HG03457 (cell line): ENCODE results near the gene PTPRM.
"Not testable (repeated sequence)": the region's sequence is repeated elsewhere in the genome, so short reads cannot be mapped to it uniquely, and the experiment has no call there.

Source experiments
- ATAC-seq: cut with Tn5 transposase; IDR thresholded peaks from one replicate; pipeline ENCODE4 v1.9.1; 2021; ENCODE audit warnings: moderate number of reproducible peaks; ENCODE audit not compliant: unreplicated experiment

Gene PTPRM

DNA sequence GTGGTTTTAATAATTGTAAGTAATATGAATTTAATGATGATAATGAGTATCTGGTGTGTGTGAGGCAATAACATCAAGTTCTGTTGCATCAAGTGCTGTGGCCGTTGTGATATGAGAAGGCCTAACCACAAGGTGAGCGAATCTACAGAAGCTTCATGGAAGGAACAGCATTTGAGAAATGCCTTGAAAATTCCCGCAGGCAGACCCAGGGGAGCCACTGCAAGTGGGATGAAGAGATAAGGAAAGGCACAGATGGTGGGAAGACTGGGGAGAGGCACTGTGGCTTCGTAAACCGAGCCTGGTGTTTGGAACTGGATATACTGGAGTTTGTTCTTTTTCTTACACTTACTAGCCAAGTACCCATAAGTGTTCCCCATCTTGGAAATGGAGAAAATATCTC is 357.5 kb downstream of the PTPRM start:
- no peak for ATAC-seq

DNA sequence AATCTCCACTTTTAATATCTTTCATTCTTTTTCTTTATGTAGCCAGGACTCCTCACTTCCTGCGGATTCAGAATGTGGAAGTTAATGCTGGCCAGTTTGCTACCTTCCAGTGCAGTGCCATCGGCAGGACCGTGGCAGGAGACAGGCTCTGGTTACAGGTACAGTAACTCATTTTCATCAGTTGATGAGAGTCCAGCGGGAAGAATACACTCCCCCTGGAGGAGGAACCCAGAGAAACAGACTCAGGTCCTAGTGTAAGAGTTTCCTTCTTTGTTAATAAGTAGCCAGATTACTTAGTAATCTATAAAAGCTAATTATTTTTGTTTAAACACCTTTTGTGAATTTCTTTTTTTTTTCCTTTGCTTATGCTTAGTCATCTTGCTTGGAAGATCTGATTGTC is 359.4 kb downstream of the PTPRM start:
- no peak for ATAC-seq

DNA sequence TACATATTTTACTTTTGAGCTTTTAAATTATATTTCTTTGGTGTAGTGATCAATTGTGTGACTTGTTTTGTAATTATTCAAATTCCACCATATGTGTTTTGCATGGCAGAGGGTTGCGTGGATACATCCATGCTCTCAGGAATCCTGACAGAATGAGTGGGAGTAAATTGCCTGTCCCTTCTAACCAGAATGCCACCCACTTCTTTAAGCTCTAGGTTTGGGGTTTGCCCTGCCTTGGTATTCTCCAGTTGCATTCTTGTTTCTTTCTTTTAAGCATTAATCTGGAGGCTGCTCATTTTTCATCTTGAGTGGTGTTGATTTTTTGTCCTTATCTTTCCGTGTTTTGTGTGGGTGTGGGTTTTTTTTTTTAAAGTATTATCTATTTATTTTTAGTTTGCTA is 360.0 kb downstream of the PTPRM start:
- ATAC-seq = no peak

DNA sequence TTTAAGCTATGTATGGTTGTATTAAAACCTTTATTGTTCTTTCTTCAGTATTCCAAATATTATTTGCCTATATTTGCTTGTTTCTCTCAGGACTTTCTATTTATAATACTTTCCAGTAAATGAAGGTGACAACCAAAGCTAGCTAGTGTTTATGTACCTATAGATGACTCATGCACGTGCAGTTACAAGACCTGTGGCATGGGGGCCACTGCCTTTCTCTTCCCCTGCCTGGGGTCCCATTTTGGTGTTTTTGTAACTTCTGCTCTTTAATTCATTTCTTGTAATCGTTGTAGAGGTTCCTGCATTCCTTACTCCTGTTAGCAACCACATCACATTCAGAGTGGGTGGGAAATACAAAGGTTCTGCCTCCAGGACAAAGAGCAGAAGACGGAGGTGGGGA is 364.6 kb downstream of the PTPRM start:
- ATAC-seq = no peak

DNA sequence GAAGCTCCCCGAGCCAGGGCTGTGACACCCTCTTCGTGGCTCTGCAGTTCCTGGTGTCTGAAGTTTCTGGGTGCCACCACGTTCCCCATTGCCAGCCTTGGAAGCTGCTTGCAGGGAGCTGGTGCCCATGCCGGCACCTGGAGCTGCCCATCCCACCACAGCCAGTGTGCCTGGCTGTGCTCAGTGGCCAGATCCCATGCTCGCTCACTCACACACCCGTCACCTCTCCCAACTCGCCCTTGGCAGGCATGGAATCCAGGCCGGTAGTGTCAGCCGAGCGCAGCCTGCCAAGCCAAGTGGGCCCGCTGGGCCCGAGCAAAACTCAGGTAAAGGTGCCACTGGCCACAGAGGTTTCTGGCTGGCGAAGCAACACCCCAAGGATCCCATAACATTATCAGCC is 370.2 kb downstream of the PTPRM start:
- no peak for ATAC-seq

DNA sequence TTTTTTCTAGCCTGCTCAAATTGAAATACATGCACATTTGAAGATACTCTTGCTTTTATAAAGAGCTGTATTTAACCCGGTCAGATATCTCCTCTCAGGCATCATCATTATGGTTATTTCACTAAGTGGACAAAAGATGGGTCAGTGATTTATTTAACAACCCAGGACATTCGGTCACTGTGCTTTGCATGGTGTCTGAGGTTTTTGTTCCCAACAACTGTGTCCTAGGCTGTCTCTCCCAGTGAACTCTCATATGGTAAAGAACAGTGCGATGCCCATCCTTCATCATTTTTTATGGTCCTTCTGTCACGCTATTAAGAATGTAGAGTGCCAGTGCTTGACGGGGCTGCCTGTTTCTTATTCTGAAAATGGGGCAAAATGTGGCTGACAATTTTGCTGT is 372.4 kb downstream of the PTPRM start:
- no peak for ATAC-seq

DNA sequence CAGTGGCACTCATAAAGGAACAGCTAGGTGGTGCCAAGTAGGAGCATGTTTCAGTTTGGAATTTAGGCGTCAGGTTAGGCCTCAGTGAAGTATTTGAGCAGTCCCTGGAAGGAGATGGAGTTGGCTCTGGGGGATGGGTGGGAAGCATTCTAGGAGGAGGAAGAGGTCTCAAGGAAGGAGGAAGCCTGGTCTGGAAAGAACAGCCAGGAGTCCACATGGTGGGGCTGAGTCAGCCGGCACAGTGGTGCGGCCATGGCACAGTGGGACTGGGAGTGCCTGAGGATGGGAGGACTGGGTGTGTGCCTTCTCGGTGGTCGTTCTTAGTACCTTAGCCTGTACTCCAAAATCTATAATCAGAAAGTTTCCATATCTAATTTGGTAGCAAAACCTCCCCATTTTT is 373.3 kb downstream of the PTPRM start:
- ATAC-seq = no peak

DNA sequence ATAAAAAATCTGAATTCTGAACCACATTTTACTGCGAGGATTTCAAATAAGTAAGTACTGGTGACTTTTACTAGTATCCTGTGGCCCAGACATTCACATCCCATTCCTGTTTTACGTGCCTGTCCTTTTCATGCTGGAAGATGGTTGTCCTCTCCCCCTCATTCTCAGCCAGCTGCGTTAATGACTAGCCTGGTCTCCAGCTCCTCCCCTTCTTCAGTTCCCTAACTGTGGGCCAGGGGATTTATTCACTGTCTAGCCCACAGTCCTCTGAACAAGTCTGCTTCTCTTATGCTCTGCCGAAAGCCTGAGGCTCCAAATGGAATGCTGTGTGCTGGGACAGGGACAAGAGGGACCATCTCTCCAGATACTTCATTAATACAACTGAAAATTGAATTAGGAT is 373.9 kb downstream of the PTPRM start:
- ATAC-seq = no peak

DNA sequence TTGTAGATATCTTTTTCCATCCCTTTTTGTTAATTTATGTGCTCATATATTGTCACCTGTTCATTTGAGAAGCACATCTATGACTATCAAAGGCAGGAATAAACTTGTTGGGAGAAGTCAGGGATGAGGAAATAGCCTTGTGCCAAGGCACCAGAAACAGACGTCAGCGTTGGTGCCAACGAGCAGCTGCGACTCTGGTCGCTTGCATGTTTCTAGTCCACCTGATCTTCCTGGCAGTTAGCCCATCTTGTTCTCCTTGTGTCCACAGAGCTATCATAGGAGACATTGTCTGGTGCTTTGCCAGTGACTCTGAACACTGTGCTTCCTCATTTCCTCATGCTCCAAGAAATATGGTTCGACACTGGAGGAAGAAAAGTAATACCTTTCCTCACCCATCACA is 374.4 kb downstream of the PTPRM start:
- no peak for ATAC-seq

DNA sequence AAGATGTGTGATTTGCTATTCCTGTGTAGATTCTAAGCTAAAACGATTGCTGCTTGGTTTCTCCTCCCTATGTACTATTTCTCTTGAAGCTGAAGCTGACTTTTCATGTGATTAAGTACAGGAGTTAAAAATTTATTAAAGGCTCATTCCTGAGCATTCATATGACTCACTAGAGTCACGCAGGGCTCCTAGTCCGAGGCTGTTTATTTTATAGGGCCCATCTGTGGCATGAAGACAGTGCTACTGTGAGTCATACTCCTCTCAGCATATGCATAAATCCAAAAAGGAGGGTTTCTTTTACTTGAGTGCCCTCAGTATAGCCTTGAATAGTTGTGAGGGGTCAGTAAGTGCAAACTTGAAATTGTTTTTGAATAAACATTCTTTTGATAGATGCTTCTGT is 378.8 kb downstream of the PTPRM start:
- no peak for ATAC-seq

DNA sequence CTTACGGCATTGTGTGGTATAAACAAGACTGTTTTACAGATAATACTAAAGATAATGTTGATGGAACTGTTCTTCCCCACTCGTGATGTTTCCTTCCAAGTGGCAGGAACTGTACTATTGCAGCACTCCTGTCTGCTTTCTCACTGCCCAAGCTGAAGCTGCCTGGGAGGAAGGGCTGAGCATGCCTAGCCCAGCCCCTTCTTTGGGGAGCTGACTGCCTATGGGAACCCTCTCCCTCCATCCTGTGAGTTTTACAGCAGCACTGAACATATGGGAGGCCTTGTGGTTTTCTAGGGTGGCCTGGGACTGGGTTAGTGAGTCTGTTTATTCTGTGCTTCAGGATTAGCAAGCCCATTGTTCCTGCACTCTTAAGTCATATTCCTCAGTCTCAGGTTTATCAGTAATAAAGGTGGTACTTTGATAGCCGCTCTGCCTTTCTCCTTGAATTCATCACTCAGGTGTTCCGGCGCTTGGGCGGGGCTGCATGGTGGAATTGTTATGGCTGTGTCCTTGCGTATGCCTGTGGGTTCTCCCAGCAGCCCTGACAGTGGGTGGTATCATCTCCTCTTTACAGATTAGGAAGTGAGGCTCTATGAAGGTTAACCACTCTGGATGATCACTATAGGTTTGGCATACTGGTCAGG is 379.7 kb downstream of the PTPRM start:
- no peak for ATAC-seq

DNA sequence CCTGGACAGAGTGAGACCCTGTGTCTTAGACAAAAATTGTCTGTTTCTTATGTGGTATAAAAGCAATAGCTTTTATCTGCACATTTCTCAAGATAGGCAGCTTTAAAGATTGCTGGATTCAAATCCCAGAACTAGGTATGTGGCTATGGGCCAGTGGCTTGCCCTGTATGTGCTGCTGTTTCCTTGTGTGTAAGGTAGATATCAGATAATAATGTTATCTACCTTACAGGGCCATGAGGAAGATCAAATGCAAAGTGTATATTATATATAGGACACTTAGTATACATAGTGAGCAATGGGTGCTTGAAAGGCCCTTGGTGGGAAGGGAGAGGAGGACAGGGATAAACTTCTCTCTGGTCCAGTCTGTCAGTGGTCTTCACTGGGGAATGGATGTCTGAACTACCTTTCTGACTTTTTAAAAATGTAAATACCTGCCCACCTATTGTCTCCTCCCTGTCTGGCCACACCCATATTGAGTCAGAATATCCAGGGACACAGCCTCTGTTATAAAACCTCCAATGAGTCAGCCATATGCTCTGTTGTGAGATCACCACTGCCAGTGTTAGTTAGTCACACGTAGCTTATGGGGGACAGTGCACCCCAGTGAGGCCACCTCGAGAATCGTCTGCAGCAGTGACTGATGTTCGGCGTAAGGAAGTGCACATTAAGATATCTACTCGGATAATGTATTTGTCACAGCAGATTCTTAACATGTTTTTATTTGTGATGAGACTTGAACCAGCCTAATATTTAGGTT is 383.4 kb downstream of the PTPRM start:
- no peak for ATAC-seq

DNA sequence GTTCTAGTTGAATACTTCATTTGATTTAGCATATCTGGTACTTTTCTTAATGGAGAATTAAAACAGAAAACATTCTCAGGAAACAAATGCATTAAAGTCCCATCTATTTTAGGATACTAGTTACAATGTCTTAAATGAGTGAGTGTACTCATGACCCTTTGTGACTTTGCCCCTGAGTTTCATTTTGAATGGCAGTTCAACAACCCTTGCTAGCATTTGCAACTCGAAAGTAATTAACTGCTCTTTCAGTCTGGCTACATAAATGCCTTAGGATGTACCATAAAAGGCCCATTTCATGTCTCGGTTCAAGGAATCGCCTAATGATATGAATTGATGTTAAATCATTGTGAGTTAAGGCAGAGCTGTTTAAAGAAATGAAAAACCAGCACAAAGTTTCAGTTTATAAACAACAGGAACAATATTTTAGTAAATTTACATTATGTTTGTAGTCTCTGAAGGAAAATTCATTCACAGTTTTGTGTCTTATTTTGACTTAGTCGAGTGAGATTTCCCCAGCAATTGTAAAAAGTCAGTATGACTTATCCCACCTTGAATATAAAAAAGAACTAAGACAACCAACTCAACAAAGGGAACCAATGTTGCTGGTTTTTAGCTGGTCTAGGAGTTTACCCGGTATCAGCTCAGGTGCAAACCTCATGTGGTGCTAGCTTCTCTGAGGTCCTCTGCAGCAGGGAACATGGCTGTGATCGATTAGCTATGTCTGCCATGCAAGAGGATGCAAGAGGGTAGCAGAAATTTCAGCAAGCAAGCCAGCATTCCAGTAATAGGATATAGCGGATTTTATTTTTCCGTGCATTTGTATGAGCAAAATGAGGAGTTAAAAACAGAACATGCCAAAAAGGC is 386.2 kb downstream of the PTPRM start:
- no peak for ATAC-seq

DNA sequence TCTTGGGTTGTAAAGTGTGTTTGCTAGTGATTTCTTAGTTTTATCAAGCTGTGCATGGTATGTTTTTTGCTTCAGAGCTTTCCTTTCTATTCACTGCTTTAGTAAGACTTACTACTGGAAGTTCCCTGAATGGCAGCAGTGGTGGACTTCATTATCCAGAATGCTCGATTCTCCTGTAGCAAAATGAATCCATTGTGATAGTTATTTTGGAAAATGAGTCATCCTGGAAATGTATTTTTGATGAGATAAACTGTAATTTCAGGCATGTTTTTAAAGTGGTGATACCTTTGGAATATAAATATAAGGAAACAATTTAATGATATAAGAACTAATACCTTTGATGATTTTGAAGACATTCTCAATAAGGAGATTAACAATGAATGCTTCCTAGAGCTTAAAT is 387.1 kb downstream of the PTPRM start:
- ATAC-seq = no peak

DNA sequence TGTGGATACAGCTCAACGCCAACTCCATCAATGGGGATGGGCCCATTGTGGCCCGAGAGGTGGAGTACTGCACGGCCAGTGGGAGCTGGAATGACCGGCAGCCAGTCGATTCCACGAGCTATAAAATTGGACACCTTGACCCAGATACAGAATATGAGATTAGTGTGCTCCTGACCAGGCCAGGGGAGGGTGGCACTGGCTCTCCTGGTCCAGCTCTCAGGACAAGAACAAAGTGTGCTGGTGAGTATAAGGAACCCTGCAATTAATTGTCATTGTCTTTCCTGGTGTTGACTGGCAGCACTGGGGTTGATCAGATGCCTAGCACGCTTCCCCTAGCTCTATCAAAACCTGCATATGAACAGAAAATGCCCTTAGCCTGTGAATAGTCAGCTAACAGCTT is 388.1 kb downstream of the PTPRM start:
- no peak for ATAC-seq

DNA sequence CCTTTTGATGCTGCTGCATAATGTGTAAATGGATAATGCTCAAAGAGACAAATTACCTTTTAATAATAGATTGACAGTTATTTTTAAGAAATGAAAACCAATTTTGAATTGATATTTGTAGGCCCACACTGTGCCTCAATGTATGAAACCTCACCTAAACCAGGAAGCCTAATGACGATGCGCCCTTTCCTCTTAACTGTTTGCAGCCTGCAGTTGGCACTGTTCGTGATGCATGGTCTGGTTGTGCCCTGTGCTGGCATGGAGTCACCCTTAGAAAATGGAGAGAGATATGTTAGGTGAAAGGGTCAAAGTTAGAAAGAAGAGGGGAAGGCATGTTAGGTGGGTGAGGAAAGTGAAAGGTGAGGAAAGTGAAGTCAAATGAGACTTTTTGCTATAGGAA is 390.2 kb downstream of the PTPRM start:
- ATAC-seq = no peak

DNA sequence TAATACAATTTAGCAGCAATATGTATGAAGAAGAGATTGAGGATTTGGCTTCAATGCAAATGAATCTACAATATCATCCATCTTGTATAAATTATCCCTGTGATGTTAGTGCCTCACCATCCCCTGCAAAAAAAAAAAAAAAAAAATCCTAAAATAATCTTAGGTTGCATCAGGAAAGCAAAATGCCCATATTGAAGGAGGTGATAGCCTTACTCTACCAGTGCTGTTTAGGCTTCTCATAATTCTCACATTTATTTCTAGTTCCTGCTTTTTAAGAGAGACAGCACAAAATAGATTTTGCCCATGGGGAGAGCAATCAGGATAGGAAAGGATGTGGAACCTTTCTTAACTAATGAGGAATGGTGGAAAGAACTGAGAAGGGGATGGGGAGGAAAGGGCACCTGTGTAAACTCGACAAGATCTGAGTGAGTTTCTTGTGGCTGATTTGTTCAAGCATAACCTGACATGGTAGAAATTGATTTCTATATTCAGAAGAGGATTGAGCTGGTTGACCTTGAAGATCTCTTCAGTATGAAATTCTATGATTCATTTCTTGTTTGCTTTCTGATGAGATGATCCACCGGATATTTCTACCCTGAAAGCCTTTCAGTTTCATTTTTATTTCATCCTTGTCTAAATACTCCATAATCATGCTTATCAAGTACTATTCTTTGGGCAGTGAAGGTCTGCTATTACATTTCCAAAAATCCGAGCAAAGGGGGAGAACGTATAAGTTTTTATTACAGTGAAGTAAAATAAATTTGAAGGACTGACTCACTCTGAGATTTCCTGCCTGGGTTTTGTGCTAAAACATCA is 391.2 kb downstream of the PTPRM start:
- no peak for ATAC-seq

DNA sequence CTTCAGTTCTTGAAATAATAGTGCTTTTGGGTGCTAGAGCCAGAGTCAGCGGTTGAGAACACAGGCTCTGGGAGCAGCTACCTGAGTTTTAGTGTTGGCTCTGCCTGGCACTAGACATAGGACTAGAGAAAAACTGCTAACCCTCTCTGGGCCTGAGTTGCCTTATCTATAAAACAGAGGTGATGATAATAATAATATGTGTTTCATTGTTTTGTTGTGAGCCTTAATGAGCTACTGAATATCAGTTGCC is 391.7 kb downstream of the PTPRM start:
- ATAC-seq = no peak

DNA sequence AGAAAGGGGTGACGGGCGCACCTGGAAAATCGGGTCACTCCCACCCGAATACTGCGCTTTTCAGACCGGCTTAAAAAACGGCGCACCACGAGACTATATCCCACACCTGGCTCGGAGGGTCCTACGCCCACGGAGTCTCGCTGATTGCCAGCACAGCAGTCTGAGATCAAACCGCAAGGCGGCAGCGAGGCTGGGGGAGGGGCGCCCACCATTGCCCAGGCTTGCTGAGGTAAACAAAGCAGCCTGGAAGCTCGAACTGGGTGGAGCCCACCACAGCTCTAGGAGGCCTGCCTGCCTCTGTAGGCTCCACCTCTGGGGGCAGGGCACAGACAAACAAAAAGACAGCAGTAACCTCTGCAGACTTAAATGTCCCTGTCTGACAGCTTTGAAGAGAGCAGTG is 399.6 kb downstream of the PTPRM start:
- ATAC-seq = not testable (repeated sequence)

DNA sequence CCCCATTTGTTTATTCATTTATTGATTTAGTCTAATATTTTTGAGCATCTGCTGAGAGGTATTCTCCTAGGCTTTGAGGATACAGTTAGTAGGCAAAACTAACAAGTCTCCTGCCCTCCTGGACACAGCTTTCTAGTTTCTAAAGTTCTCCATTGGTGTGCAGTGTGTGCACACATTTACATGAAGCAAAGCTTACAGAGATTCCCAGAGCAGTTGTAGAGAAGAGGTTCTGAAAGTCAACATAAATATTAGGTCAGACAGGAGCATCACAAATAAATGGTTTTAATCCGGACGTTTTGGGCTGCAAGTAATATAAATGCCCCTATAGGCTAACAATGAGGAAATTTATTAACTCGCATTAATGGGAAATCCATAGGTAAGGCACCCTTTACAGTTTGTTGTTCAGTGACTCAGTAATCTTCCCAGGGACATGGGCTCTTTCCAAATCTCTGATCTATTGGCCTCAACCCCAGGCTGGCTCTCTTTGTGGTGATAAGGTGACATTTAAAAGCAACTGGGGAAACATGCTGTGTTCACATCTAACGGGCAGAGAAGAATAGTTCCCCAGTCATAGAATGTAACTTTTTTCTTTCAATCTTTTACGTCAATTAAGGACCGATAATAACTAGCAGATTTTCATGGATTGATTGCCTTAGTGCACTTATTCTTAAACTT is 407.2 kb downstream of the PTPRM start:
- no peak for ATAC-seq

DNA sequence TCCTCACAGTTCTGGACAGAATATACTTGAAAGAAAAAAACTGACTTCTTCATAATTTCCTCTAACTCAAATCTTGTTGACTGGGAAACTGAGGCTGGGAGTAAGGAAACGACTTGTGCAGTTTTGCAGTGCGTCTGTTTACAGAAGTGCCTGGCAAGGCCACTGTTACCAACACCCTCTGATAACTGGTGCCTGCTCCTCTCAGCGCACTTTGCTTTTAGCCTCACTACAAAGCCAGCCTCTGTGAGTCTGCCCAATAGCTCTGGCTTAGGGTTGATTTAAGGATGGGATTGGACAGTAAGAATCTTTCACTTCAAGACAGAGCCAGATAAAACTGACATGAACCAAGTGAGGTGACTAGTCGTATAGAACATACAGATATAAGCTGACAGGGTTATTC is 410.8 kb downstream of the PTPRM start:
- no peak for ATAC-seq
